IMR-90 (cell line): ENCODE data around the gene TMEM269. TPM values are rescaled to one million over a fixed set of nuclear protein-coding genes. Genes with fewer than 3 reads are reported as not detected.

ENCODE experiments used
- ATAC-seq: fragments of 200-7000 bp; cut with Tn5 transposase; 2 replicates; pipeline ENCODE4 v1.9.1; 2020; ENCODE audit warnings: low read depth, mild to moderate bottlenecking, moderate library complexity
- BruUV-seq: library from RNA; stranded (reverse); fragments of 400-500 nt; replicated peaks from 2 replicates; lab custom pipeline; 2021; lab: Mats Ljungman, UMichigan
- CTCF ChIA-PET: fragments of 300-600 bp; formaldehyde crosslinking; extraction: SDS; loops from one replicate; lab custom pipeline; 2021; ENCODE audit warnings: antibody characterized with exemption; lab: Yijun Ruan, JAX
- POLR2A ChIA-PET: fragments of 300-600 bp; sonication (Branson Sonifier 250); formaldehyde crosslinking; loops from one replicate; lab custom pipeline; 2022; ENCODE audit warnings: antibody characterized with exemption; ENCODE audit not compliant: unreplicated experiment; lab: Charles Lee
- DNase-seq: peaks from one replicate; pipeline ENCODE4 v3.0.0; 2013
- H2AFZ ChIP-seq: replicated peaks from 2 replicates; pipeline ENCODE3; 2013; ENCODE audit warnings: low read length, mild to moderate bottlenecking; ENCODE audit not compliant: poor library complexity
- H2AK5ac ChIP-seq: 2 replicates; pipeline ENCODE4 v1.6.1; 2013; ENCODE audit warnings: low read depth, low read length, inconsistent platforms
- H2AK9ac ChIP-seq: replicated peaks from 2 replicates; pipeline ENCODE3; 2013; ENCODE audit warnings: mild to moderate bottlenecking, low read depth, low read length, moderate library complexity; ENCODE audit not compliant: poor library complexity
- H2BK120ac ChIP-seq: 2 replicates; pipeline ENCODE4 v1.6.1; 2013; ENCODE audit warnings: low read depth, low read length, inconsistent platforms
- H2BK15ac ChIP-seq: 3 replicates; pipeline ENCODE4 v1.6.1; 2013; ENCODE audit warnings: low read depth, low read length, inconsistent platforms
- H2BK20ac ChIP-seq: 2 replicates; pipeline ENCODE4 v1.6.1; 2013; ENCODE audit warnings: low read depth, mild to moderate bottlenecking, inconsistent platforms, low read length, moderate library complexity
- H2BK5ac ChIP-seq: 2 replicates; pipeline ENCODE4 v1.6.1; 2013; ENCODE audit warnings: mild to moderate bottlenecking, low read depth, low read length, inconsistent platforms; ENCODE audit not compliant: poor library complexity, severe bottlenecking
- H3K14ac ChIP-seq: replicated peaks from 2 replicates; pipeline ENCODE4 v1.6.1; 2013; ENCODE audit warnings: low read depth, low read length, inconsistent platforms
- H3K18ac ChIP-seq: 2 replicates; pipeline ENCODE4 v1.6.1; 2013; ENCODE audit warnings: low read depth, low read length, control low read depth
- H3K23ac ChIP-seq: 2 replicates; pipeline ENCODE4 v1.6.1; 2013; ENCODE audit warnings: low read depth, low read length, inconsistent platforms
- H3K27ac ChIP-seq: 2 replicates; pipeline ENCODE4 v1.5.1; 2013; ENCODE audit warnings: mild to moderate bottlenecking, control low read depth, low read length; ENCODE audit not compliant: insufficient read depth
- H3K27me3 ChIP-seq: 2 replicates; pipeline ENCODE4 v1.6.1; 2013; ENCODE audit warnings: low read length; ENCODE audit not compliant: control insufficient read depth, insufficient read depth
- H3K36me3 ChIP-seq: 2 replicates; pipeline ENCODE4 v1.6.1; 2013; ENCODE audit warnings: low read length, mixed read lengths; ENCODE audit not compliant: control insufficient read depth, insufficient read depth
- H3K4ac ChIP-seq: 2 replicates; pipeline ENCODE4 v1.6.1; 2013; ENCODE audit warnings: low read depth, low read length, inconsistent platforms
- H3K4me1 ChIP-seq: 2 replicates; pipeline ENCODE4 v1.6.1; 2013; ENCODE audit warnings: low read length, mixed read lengths; ENCODE audit not compliant: control insufficient read depth, insufficient read depth
- H3K4me2 ChIP-seq: 2 replicates; pipeline ENCODE4 v1.6.1; 2013; ENCODE audit warnings: low read depth, mild to moderate bottlenecking, control low read depth, low read length, moderate library complexity
- H3K4me3 ChIP-seq: 2 replicates; pipeline ENCODE4 v1.5.1; 2013; ENCODE audit warnings: low read depth, mild to moderate bottlenecking, control low read depth, low read length, moderate library complexity; ENCODE audit not compliant: insufficient read depth
- H3K56ac ChIP-seq: 2 replicates; pipeline ENCODE4 v1.6.1; 2013; ENCODE audit warnings: low read length, inconsistent platforms; ENCODE audit not compliant: insufficient read depth; ENCODE audit errors: extremely low read depth
- H3K79me1 ChIP-seq, 2 experiments: 2 replicates each; pipeline ENCODE4 v1.6.1; 2013; ENCODE audit warnings: low read length in 2 of 2, inconsistent platforms in 1 of 2, low read depth in 1 of 2
- H3K9ac ChIP-seq: 2 replicates; pipeline ENCODE4 v1.6.1; 2013; ENCODE audit warnings: low read depth, low read length, control low read depth
- H3K9me1 ChIP-seq: 2 replicates; pipeline ENCODE4 v1.6.1; 2013; ENCODE audit warnings: low read length, inconsistent platforms; ENCODE audit not compliant: insufficient read depth
- H3K9me3 ChIP-seq: 2 replicates; pipeline ENCODE4 v1.6.1; 2013; ENCODE audit warnings: low read length; ENCODE audit not compliant: control insufficient read depth, insufficient read depth
- H4K20me1 ChIP-seq: 2 replicates; pipeline ENCODE4 v1.6.1; 2013; ENCODE audit warnings: low read length, inconsistent platforms; ENCODE audit not compliant: insufficient read depth
- H4K5ac ChIP-seq: 2 replicates; pipeline ENCODE4 v1.6.1; 2013; ENCODE audit warnings: mild to moderate bottlenecking, low read depth, low read length, control low read depth
- H4K8ac ChIP-seq, 2 experiments: 2 replicates each; pipeline ENCODE4 v1.6.1; 2013; ENCODE audit warnings: low read depth in 2 of 2, low read length in 2 of 2, control low read depth in 1 of 2, inconsistent platforms in 1 of 2
- H4K91ac ChIP-seq: 2 replicates; pipeline ENCODE4 v1.6.1; 2013; ENCODE audit warnings: low read depth, low read length, inconsistent platforms; ENCODE audit not compliant: insufficient read depth
- MAFK ChIP-seq: IDR thresholded peaks from 2 replicates; pipeline ENCODE4 v1.6.1; 2012; ENCODE audit warnings: low read depth, low read length, improper control_type of control experiment
- NFE2L2 ChIP-seq: fragments of 150-350 bp; IDR thresholded peaks from 2 replicates; pipeline ENCODE4 v1.6.1; 2016; ENCODE audit warnings: low read depth, mild to moderate bottlenecking, low read length
- WGBS, 2 experiments: methylation state at CpG; one replicate each; pipeline versions ENCODE4 v1.1.5 to v1.1.7; 2013; ENCODE audit warnings: missing lambda C conversion rate in 2 of 2; ENCODE audit not compliant: insufficient read length in 1 of 2; ENCODE audit errors: extremely low coverage in 2 of 2; 5-methylcytosine and 5-hydroxymethylcytosine counted together
- dilution Hi-C: fragments of 300-500 bp; cut with HindIII; formaldehyde crosslinking; loops from one replicate; pipeline ENCODE4 v1.14.3; 2018; ENCODE audit warnings: low sequenced_read_pairs; ENCODE audit not compliant: unreplicated experiment
- in situ Hi-C: fragments of 300-500 bp; cut with MboI; formaldehyde crosslinking; loops from 3 replicates; pipeline ENCODE4 v1.14.3; 2019; ENCODE audit warnings: low sequenced_read_pairs, inconsistent platforms, mixed read lengths
- intact Hi-C: fragments of 100-400 bp; cut with micrococcal nuclease; formaldehyde crosslinking; loops from 2 replicates; pipeline ENCODE4 v1.10.0; 2022
- polyA plus RNA-seq, 3 experiments: library from polyadenylated mRNA; depleted of rRNA; stranded (reverse); fragments of >200 nt; gene quantifications; 2 replicates each; pipeline ENCODE4 v1.2.3, GENCODE V29; 2012; ENCODE audit warnings: low replicate concordance in 1 of 3
- total RNA-seq: library from RNA; depleted of rRNA; stranded (reverse); fragments of >200 nt; gene quantifications from 2 replicates; pipeline ENCODE4 v1.2.3, GENCODE V29; 2012

TMEM269 gene
- total and polyA plus RNA-seq, 2 of the 4 experiments (the other 2 are of a cell fraction): not detected

DNA sequence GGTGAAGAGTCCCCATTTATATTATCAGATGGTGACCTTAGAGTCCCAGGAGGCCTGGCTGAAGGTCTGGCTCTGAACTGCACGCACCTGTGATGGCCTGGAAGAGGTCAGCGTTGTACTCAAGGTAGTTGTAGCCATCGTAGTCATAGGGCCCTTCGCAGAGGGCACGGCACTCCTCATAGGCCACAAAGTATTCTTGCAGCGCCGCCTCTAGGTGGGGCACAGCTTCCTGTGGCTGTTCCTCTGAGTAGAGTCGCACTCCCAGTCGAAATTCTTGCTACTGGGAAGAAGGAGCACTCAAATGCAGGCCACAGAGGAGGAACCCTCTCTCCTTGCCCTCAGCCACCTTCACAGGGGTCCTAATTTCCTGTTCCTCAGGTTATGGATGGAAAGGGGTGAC is 25.7 kb upstream of the TMEM269 start:
- intact Hi-C loops: loop anchor here (5.0 kb wide), 1 partner anchor 612 kb away; no protein-coding TSS in a partner anchor
- Histone ChIP-seq H2BK15ac (no peak overlapping the region), H3K4me2 (no peak overlapping the region), H3K4ac (no peak overlapping the region), H3K9me3 (no peaks in the 10 kb centered on the region), H3K4me3 (no peak overlapping the region), H3K4me1 (peaks cover under 1% of the 10 kb centered on the region; the same call in 1 of the 2 replicates), H3K18ac (no peak overlapping the region), H2BK120ac (no peak overlapping the region), H2AK5ac (no peak overlapping the region), H3K23ac (no peak overlapping the region), H2AK9ac (no peak overlapping the region), H4K91ac (no peak overlapping the region), H3K27me3 (no peaks in the 10 kb centered on the region), H3K14ac (no peak overlapping the region), H3K36me3 (peaks cover 51% of the 10 kb centered on the region), H3K56ac (no peak overlapping the region), H3K9me1 (peaks cover 8% of the 10 kb centered on the region), H3K9ac (no peak overlapping the region), H3K27ac (no peak overlapping the region), H3K79me1 (peaks cover 39 to 43% of the 10 kb centered on the region in 2 experiments), H2BK20ac (no peak overlapping the region), H4K20me1 (peaks cover 18% of the 10 kb centered on the region), H4K5ac (no peak overlapping the region), H2AFZ (no peak overlapping the region), H4K8ac (no peak overlapping the region), H2BK5ac (no peak overlapping the region)
- no peak for ATAC-seq
- CTCF ChIA-PET: no interaction called here
- dilution Hi-C loops: no loop called here
- in situ Hi-C loops: no loop called here
- TF ChIP-seq NFE2L2 (no peak), MAFK (no peak)
- 67% methylated on average over 1 of the region's 9 CpGs; no CpG with 5 or more reads in 1 of the 2 experiments for WGBS, 2 experiments
- BruUV-seq: no TSS peak
- POLR2A ChIA-PET: no interaction called here
- DNase-seq: no peak
